Trophoblast cell (in vitro differentiated cells and primary cell): ENCODE results near the gene SPIN1.

Experiments used
- DNase-seq, 2 donors: peaks; one replicate each; pipeline ENCODE4 v3.0.0-alpha.2; 2016
- H2AFZ ChIP-seq: 2 replicates; pipeline ENCODE4 v1.6.1; 2013; ENCODE audit warnings: low read length, moderate library complexity, mild to moderate bottlenecking; ENCODE audit not compliant: insufficient read depth, poor library complexity
- H2AK5ac ChIP-seq: 2 replicates; pipeline ENCODE4 v1.6.1; 2013; ENCODE audit warnings: mild to moderate bottlenecking, low read length
- H2BK120ac ChIP-seq: 2 replicates; pipeline ENCODE4 v1.6.1; 2013; ENCODE audit warnings: low read length, mild to moderate bottlenecking, moderate library complexity; ENCODE audit not compliant: insufficient read depth, poor library complexity
- H2BK12ac ChIP-seq: 2 replicates; pipeline ENCODE4 v1.6.1; 2013; ENCODE audit warnings: mild to moderate bottlenecking, low read length, moderate library complexity
- H2BK5ac ChIP-seq: 2 replicates; pipeline ENCODE4 v1.6.1; 2013; ENCODE audit warnings: low read length, low read depth, moderate library complexity, mild to moderate bottlenecking; ENCODE audit not compliant: poor library complexity
- H3K14ac ChIP-seq: 2 replicates; pipeline ENCODE4 v1.6.1; 2013; ENCODE audit warnings: mild to moderate bottlenecking, low read length
- H3K18ac ChIP-seq: 2 replicates; pipeline ENCODE4 v1.6.1; 2013; ENCODE audit warnings: mild to moderate bottlenecking, low read length
- H3K23ac ChIP-seq: 2 replicates; pipeline ENCODE4 v1.6.1; 2013; ENCODE audit warnings: low read length
- H3K27ac ChIP-seq: 2 replicates; pipeline ENCODE4 v1.5.1; 2013; ENCODE audit warnings: low read depth, mild to moderate bottlenecking, inconsistent platforms, low read length, moderate library complexity
- H3K27me3 ChIP-seq: 2 replicates; pipeline ENCODE4 v1.6.1; 2013; ENCODE audit warnings: inconsistent platforms, mild to moderate bottlenecking, low read length, moderate library complexity; ENCODE audit not compliant: insufficient read depth
- H3K36me3 ChIP-seq, 2 experiments: 1 replicate in 1 of 2; 2 replicates in 1 of 2; pipeline ENCODE4 v1.6.1; 2013; ENCODE audit warnings: low read length in 2 of 2, mild to moderate bottlenecking in 2 of 2, moderate library complexity in 1 of 2; ENCODE audit not compliant: insufficient read depth in 2 of 2, control insufficient read depth in 1 of 2
- H3K4ac ChIP-seq: 2 replicates; pipeline ENCODE4 v1.6.1; 2013; ENCODE audit warnings: low read depth, mild to moderate bottlenecking, low read length, moderate library complexity
- H3K4me1 ChIP-seq, 2 experiments: 1 replicate in 1 of 2; 2 replicates in 1 of 2; pipeline ENCODE4 v1.6.1; 2013; ENCODE audit warnings: low read length in 2 of 2, mild to moderate bottlenecking in 2 of 2, moderate library complexity in 1 of 2; ENCODE audit not compliant: insufficient read depth in 2 of 2, control insufficient read depth in 1 of 2
- H3K4me2 ChIP-seq: 2 replicates; pipeline ENCODE4 v1.6.1; 2013; ENCODE audit warnings: inconsistent platforms, mild to moderate bottlenecking, low read length, moderate library complexity
- H3K4me3 ChIP-seq: 2 replicates; pipeline ENCODE4 v1.5.1; 2013; ENCODE audit warnings: mild to moderate bottlenecking, low read depth, low read length, inconsistent platforms
- H3K79me1 ChIP-seq: one replicate; pipeline ENCODE4 v1.6.1; 2013; ENCODE audit warnings: low read length
- H3K79me2 ChIP-seq: 2 replicates; pipeline ENCODE4 v1.6.1; 2013; ENCODE audit warnings: low read length, mild to moderate bottlenecking; ENCODE audit not compliant: control insufficient read depth, insufficient read depth, poor library complexity
- H3K9ac ChIP-seq: 2 replicates; pipeline ENCODE4 v1.6.1; 2013; ENCODE audit warnings: mild to moderate bottlenecking, low read length
- H3K9me3 ChIP-seq: 2 replicates; pipeline ENCODE4 v1.6.1; 2013; ENCODE audit warnings: low read depth, mild to moderate bottlenecking, control low read depth, inconsistent platforms, low read length; ENCODE audit not compliant: insufficient read depth
- H4K12ac ChIP-seq: 2 replicates; pipeline ENCODE4 v1.6.1; 2013; ENCODE audit warnings: low read depth, mild to moderate bottlenecking, low read length, moderate library complexity
- H4K8ac ChIP-seq: 2 replicates; pipeline ENCODE4 v1.6.1; 2013; ENCODE audit warnings: low read depth, mild to moderate bottlenecking, low read length, moderate library complexity
- H4K91ac ChIP-seq: one replicate; pipeline ENCODE4 v1.6.1; 2013; ENCODE audit warnings: low read depth, mild to moderate bottlenecking, low read length, moderate library complexity
- WGBS: extraction: QIAGEN DNeasy Blood & Tissue Kit; methylation state at CpG from one replicate; pipeline ENCODE4 v1.1.7; 2013; ENCODE audit warnings: missing lambda C conversion rate; ENCODE audit not compliant: insufficient read length, insufficient coverage; ENCODE audit errors: extremely low coverage; 5-methylcytosine and 5-hydroxymethylcytosine counted together

Gene SPIN1

DNA sequence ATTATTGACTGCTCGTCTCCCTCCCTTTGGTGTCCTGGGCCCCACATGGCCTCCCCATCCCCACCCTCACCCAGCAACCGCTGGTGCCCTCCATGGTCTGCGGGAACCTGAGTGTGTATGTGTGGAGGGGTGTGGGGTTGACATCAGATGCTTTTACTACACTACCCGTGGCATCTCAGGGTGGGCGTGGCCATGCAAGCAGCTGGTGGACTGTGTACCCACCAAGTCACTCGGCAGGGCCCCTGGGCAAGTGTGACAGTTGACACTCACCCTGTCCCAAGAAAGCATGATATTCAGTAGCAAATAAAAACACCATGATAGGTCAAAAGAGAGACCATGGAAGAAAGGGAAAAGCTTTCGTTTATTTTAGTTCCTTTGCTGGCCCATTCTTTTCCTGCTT lies 139.4 kb downstream of the SPIN1 start:
- Histone ChIP-seq H3K4me2 (no peak overlapping the region), H2AK5ac (no peak overlapping the region), H3K9me3 (no peaks in the 10 kb centered on the region), H3K27ac (no peak overlapping the region), H3K9ac (no peak overlapping the region), H4K8ac (no peak overlapping the region), H2BK5ac (no peak overlapping the region), H3K27me3 (no peaks in the 10 kb centered on the region), H3K14ac (no peak overlapping the region), H4K91ac (no peak overlapping the region), H3K79me1 (peaks cover 16% of the 10 kb centered on the region), H3K18ac (no peak overlapping the region), H3K4ac (no peak overlapping the region), H3K4me1 (peaks cover 11 to 22% of the 10 kb centered on the region in 2 experiments), H3K4me3 (no peak overlapping the region), H3K79me2 (no peaks in the 10 kb centered on the region), H2AFZ (no peak overlapping the region), H4K12ac (no peak overlapping the region), H2BK120ac (no peak overlapping the region), H3K36me3 (no peaks in the 10 kb centered on the region), H2BK12ac (no peak overlapping the region), H3K23ac (no peak overlapping the region)
- DNase-seq = no peak
- no CpG with 5 or more reads among the region's 7 CpGs for WGBS
